ENCODE data around the gene NR6A1. TPM values are rescaled to one million over a fixed set of nuclear protein-coding genes. Genes with fewer than 3 reads are reported as not detected.

The NR6A1 gene
- total and polyA plus RNA-seq, 2 of the 8 experiments (the other 6 are each of a cell fraction or from before 2014, with no cell fraction given), result 93.2 to 237 TPM

DNA sequence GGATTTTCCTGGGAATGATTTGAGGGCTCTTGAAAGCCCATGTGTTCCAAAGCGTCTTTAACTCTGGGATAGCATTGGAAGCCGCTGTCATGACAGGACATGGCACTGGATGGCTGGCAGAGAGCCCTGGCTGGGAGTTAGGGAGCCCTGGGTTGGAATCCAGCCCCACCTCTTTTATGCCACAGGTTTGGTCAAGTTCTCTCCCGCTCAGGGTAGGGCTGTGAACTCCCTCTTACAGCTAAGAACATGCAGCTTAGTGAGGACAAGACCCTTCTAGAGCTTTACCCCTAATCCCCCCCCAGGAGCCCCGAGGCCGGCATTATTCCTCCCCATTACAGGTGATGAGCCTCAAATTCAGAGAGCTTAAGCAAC, 43.0 kb upstream of the NR6A1 start (continued):
- TF ChIP-seq TAF1 (IDR thresholded peaks at IDR 0.05; ENCODE audit: low read depth, low read length) (no peak), HDAC6 (IDR thresholded peaks at IDR 0.05; ENCODE audit: low read depth, low read length) (no peak), CHD1 (IDR thresholded peaks at IDR 0.05; ENCODE audit: low read depth, low read length) (no peak), MAX (IDR thresholded peaks at IDR 0.05) (no peak)

Data from H1 (cell line).